HG03064 (cell line): ENCODE data around the gene RHOT1.
"Not testable (repeated sequence)": the region's sequence is repeated elsewhere in the genome, so short reads cannot be mapped to it uniquely, and the experiment has no call there.

ENCODE experiments used
- ATAC-seq: cut with Tn5 transposase; IDR thresholded peaks from one replicate; pipeline ENCODE4 v1.9.1; 2021; ENCODE audit warnings: low read depth; ENCODE audit not compliant: unreplicated experiment

Gene RHOT1

GRCh38 chr17:32158870-32159585 lies 16.7 kb downstream of the RHOT1 start:
- no peak for ATAC-seq

GRCh38 chr17:32159586-32160438 lies 17.5 kb downstream of the RHOT1 start:
- ATAC-seq = no peak

- ATAC-seq = no peak
These were observed 18.2 kb downstream of the RHOT1 start for GRCh38 chr17:32160526-32160925.

- no peak for ATAC-seq
These were observed 18.7 kb downstream of the RHOT1 start for GRCh38 chr17:32161029-32161428.

GRCh38 chr17:32161506-32162365 lies 19.4 kb downstream of the RHOT1 start:
- no peak for ATAC-seq

- ATAC-seq = no peak
These were observed 32.6 kb downstream of the RHOT1 start for GRCh38 chr17:32174889-32175288.

GRCh38 chr17:32178679-32179078 lies 36.4 kb downstream of the RHOT1 start:
- ATAC-seq = not testable (repeated sequence)

- ATAC-seq = not testable (repeated sequence)
These were observed 36.8 kb downstream of the RHOT1 start for GRCh38 chr17:32179103-32179502.

- not testable (repeated sequence) for ATAC-seq
These were observed 37.2 kb downstream of the RHOT1 start for GRCh38 chr17:32179526-32179925.

- not testable (repeated sequence) for ATAC-seq
These were observed 38.0 kb downstream of the RHOT1 start for GRCh38 chr17:32180262-32180661.

GRCh38 chr17:32185875-32186274 lies 43.6 kb downstream of the RHOT1 start:
- no peak for ATAC-seq

GRCh38 chr17:32187271-32187670 lies 45.0 kb downstream of the RHOT1 start:
- ATAC-seq = no peak

- ATAC-seq = no peak
These were observed 47.0 kb downstream of the RHOT1 start for GRCh38 chr17:32189343-32189742.

GRCh38 chr17:32191306-32191705 lies 49.0 kb downstream of the RHOT1 start:
- no peak for ATAC-seq

GRCh38 chr17:32192379-32192778 lies 50.1 kb downstream of the RHOT1 start:
- no peak for ATAC-seq

GRCh38 chr17:32197987-32198386 lies 55.7 kb downstream of the RHOT1 start:
- ATAC-seq = no peak

GRCh38 chr17:32206861-32207260 lies 64.6 kb downstream of the RHOT1 start:
- no peak for ATAC-seq

GRCh38 chr17:32208436-32208835 lies 66.1 kb downstream of the RHOT1 start:
- no peak for ATAC-seq

- no peak for ATAC-seq
These were observed 67.3 kb downstream of the RHOT1 start for GRCh38 chr17:32209608-32210007.

GRCh38 chr17:32211671-32212070 lies 69.4 kb downstream of the RHOT1 start:
- no peak for ATAC-seq

GRCh38 chr17:32215696-32216095 lies 73.4 kb downstream of the RHOT1 start:
- ATAC-seq = no peak
